Ovary (tissue), 9 donors: ENCODE measurements around the gene HIVEP3. TPM values are rescaled to one million over a fixed set of nuclear protein-coding genes. Genes with fewer than 3 reads are reported as not detected.

Source experiments
- DNase-seq, 5 donors: peaks; one replicate each; pipeline ENCODE4 v3.0.0-alpha.2; 2019 to 2020
- H3K27ac ChIP-seq, 2 donors: fragments of 200-600 bp; one replicate each; pipeline versions ENCODE4 v1.5.1 to v1.8.0; 2019 to 2022
- H3K27me3 ChIP-seq: fragments of 200-600 bp; one replicate; pipeline ENCODE4 v1.8.0; 2022
- H3K36me3 ChIP-seq: fragments of 200-600 bp; sonication (generic); one replicate; pipeline ENCODE4 v1.5.1; 2019
- H3K4me1 ChIP-seq: one replicate; pipeline ENCODE4 v1.8.1; 2013; ENCODE audit warnings: mild to moderate bottlenecking, moderate library complexity; ENCODE audit not compliant: insufficient read depth
- H3K4me3 ChIP-seq: fragments of 200-600 bp; sonication (generic); one replicate; pipeline ENCODE4 v1.5.1; 2017
- H3K9me3 ChIP-seq, 2 donors: fragments of 200-600 bp in 1 of 2; sonication (generic) in 1 of 2; one replicate each; pipeline versions ENCODE4 v1.5.1 to v1.8.1; 2013 to 2019; ENCODE audit warnings: mild to moderate bottlenecking in 1 of 2, moderate library complexity in 1 of 2
- EP300 ChIP-seq: sonication (generic); formaldehyde crosslinking; IDR thresholded peaks from one replicate; pipeline ENCODE4 v1.6.1; 2017; ENCODE audit warnings: antibody characterized with exemption
- POLR2A ChIP-seq: fragments of 450-650 bp; IDR thresholded peaks from one replicate; pipeline ENCODE4 v1.6.1; 2017; ENCODE audit warnings: antibody characterized with exemption, mild to moderate bottlenecking, moderate library complexity
- WGBS, 3 donors: extraction: QIAGEN DNeasy Blood & Tissue Kit in 1 of 3; methylation state at CpG; one replicate each; pipeline versions ENCODE4 v1.1.5 to v1.1.7; 2013 to 2017; 5-methylcytosine and 5-hydroxymethylcytosine counted together
- intact Hi-C, 4 donors: fragments of 100-400 bp; cut with DNase I; formaldehyde crosslinking; loops; one replicate each; pipeline versions ENCODE4 v1.11.0 to v1.15.1; 2022 to 2023
- polyA plus RNA-seq, 2 donors: library from polyadenylated mRNA; stranded (reverse); fragments of 200-250 nt in 1 of 2; fragments of 350-450 nt in 1 of 2; fragmentation: Illumina TruSeq in 1 of 2; extraction: RNeasy Lipid Tissue Mini Kit (QIAGEN cat#74804) in 1 of 2; gene quantifications; one replicate each; pipeline ENCODE4 v1.2.3, GENCODE V29; 2013 to 2014
- total RNA-seq, 7 donors: library from RNA; depleted of rRNA in 2 of 7; stranded (reverse); fragments of >200 nt in 2 of 7; fragmentation: NEBNext Ultra II Directional in 3 of 7; extraction: Animal tissue kit (Norgen Biotek cat#: 25700) in 3 of 7; gene quantifications; one replicate each; pipeline versions ENCODE4 v1.1.0 to v1.2.4, GENCODE V29; 2016 to 2023
- TF ChIP-seq, protein P1 (sequence below), 3 donors: fragments of 450-650 bp in 2 of 3; fragments of 200-600 bp in 1 of 3; IDR thresholded peaks; one replicate each; pipeline versions ENCODE4 v1.5.1 to v1.8.0; 2016 to 2022; ENCODE audit warnings: antibody characterized with exemption in 3 of 3, mild to moderate bottlenecking in 1 of 3
- donor health status: DM: no; HTN: no; CAD: no; lungs with moderate emphysema.
- donor health status: DM: no; HTN: no; CAD: no.
- donor health status: Bipolar disorder and iron deficiency.
- donor health status: DM: yes; HTN: yes; CAD: no.
- donor health status: DM: no; HTN: no; CAD: no.
- donor health status: DM: yes; HTN: yes; CAD: no.

The HIVEP3 gene
- total and polyA plus RNA-seq, 9 donors: 3.0 to 7.5 (median 5.2) TPM

DNA sequence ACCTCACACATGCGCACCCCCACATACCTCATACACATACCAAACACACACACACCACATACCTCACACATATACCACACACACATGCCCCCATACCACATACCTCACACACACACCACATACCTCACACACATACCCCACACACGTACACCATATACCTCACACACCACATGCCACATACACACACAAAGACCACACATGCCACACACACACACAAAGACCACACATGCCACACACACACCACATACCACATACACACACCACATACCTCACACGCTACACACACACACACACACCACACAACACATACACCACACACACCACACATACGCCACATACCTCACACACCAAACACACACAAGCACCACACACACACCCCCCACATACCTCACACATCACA, 30.0 kb downstream of the HIVEP3 start:
- H3K4me1 ChIP-seq: peaks cover 11% of the 10 kb centered on the region
- 95 to 99% (median 98%) methylated on average over 4 of the region's 4 CpGs for WGBS, 3 donors
- intact Hi-C loops: no loop called here
- H3K36me3 ChIP-seq: no peaks in the 10 kb centered on the region
- DNase-seq: no peak
- H3K27me3 ChIP-seq: no peaks in the 10 kb centered on the region
- H3K4me3 ChIP-seq: no peak overlapping the region
- no peaks in the 10 kb centered on the region for H3K9me3 ChIP-seq
- TF ChIP-seq POLR2A (no peak), EP300 (no peak)
- TF ChIP-seq, protein P1, sequence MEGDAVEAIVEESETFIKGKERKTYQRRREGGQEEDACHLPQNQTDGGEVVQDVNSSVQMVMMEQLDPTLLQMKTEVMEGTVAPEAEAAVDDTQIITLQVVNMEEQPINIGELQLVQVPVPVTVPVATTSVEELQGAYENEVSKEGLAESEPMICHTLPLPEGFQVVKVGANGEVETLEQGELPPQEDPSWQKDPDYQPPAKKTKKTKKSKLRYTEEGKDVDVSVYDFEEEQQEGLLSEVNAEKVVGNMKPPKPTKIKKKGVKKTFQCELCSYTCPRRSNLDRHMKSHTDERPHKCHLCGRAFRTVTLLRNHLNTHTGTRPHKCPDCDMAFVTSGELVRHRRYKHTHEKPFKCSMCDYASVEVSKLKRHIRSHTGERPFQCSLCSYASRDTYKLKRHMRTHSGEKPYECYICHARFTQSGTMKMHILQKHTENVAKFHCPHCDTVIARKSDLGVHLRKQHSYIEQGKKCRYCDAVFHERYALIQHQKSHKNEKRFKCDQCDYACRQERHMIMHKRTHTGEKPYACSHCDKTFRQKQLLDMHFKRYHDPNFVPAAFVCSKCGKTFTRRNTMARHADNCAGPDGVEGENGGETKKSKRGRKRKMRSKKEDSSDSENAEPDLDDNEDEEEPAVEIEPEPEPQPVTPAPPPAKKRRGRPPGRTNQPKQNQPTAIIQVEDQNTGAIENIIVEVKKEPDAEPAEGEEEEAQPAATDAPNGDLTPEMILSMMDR (IDR thresholded peaks at IDR 0.05): no peak
- no peak overlapping the region for H3K27ac ChIP-seq

DNA sequence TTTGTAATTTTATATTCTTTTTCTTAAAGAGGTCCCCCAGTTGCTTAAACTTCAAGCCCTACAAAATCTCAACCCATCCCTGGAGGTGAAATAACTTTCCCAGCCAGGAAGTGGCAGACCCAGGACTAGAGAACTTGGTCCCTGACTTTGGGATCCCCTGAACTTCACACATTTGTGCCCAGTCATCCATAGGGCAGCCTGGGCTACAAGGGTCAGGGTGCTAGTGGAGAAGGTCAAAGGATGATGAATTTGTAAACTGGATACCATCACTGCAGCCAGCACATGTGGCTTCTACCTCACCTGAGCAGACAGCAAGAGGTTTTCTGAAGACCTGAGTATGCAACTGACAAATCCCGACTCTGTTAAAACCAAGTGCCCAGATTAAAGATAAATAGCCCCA, 31.4 kb downstream of the HIVEP3 start:
- 95 to 100% (median 98%) methylated on average over 1 of the region's 1 CpG for WGBS, 3 donors
- H3K27ac ChIP-seq: no peak overlapping the region
- H3K9me3 ChIP-seq: no peaks in the 10 kb centered on the region
- H3K36me3 ChIP-seq: no peaks in the 10 kb centered on the region
- no peaks in the 10 kb centered on the region for H3K27me3 ChIP-seq
- intact Hi-C loops: no loop called here
- no peak overlapping the region for H3K4me3 ChIP-seq
- TF ChIP-seq, protein P1 (IDR thresholded peaks at IDR 0.05): no peak
- no peak for DNase-seq
- H3K4me1 ChIP-seq: peaks cover 10% of the 10 kb centered on the region

DNA sequence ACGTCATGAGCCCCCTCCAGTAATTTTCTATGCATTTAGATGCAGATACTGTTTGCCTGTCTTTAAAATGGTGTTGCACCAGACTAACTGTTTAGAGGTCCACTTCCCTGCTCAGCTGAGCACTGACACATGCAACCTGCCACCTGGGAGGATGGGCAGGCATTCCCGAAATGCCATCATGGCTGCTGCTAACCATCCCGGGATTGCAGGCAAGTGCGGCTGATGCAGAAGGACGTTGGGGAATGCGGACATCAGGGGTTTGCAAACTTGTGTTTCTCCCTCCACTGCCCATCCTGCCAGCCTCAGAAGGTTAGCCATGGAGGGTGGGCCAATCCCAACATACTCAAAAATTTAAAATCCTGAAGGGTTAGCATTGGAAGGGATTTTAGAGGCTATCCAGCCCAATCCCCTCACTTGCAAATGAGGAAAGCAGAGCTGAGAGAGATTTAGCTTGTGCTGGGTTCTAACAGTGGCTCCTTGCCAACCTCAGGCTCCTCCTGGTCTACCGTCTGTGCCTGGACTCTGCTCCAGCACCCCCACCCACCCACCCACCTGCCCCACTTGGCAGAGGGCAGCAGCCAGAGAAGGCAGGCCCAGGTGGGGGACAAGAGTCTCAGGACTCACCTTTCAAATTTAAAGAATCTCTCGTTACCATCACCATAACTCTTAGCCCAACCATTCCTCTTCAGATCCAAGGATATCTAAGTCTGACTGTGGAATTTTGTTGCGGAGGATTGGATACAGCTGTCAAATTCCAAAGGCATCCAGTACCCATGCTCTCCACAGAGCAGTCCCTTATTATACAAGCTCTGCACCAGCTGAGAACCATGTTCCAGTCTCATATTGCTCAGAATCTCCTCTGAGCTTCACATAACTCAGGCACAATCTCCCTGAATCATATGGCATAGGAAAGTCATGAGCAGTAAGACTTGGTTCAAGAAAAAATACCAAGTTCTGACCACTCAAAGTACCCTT, 34.2 kb downstream of the HIVEP3 start:
- DNase-seq: no peak
- TF ChIP-seq POLR2A (no peak), EP300 (no peak)
- TF ChIP-seq, protein P1 (IDR thresholded peaks at IDR 0.05): no peak
- peaks cover 2% of the 10 kb centered on the region for H3K4me1 ChIP-seq
- 69 to 78% (median 74%) methylated on average over 8 to 9 of the region's 9 CpGs for WGBS, 3 donors
- no peaks in the 10 kb centered on the region for H3K36me3 ChIP-seq
- H3K27ac ChIP-seq: no peak overlapping the region
- H3K27me3 ChIP-seq: no peaks in the 10 kb centered on the region
- H3K4me3 ChIP-seq: no peak overlapping the region
- no peaks in the 10 kb centered on the region for H3K9me3 ChIP-seq
- intact Hi-C loops: no loop called here

DNA sequence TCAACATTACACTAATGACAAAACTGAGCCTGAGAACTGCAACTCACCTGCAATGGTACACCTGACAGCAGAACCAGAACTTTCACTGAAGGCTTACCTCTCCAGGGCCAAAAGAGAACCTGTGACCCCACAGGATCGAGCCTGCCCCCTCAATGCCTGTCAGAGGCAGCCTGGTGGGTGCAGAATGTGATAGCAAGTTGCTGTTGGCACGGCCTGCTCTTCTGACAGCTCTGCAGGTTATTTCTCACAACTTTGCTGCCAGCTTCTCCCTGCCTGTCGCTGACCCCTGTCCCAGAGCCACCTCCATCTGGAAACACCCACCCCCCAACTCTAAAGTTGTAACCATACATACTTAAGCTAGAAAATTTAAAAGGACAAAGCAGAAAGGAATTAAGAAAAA, 35.2 kb downstream of the HIVEP3 start:
- intact Hi-C loops: no loop called here

More for the DNA sequence above, 35.2 kb downstream of the HIVEP3 start:
- no peaks in the 10 kb centered on the region for H3K27me3 ChIP-seq
- peaks cover 2% of the 10 kb centered on the region for H3K4me1 ChIP-seq
- H3K27ac ChIP-seq: no peak overlapping the region
- no peaks in the 10 kb centered on the region for H3K36me3 ChIP-seq
- H3K9me3 ChIP-seq: no peaks in the 10 kb centered on the region
- DNase-seq: no peak
- H3K4me3 ChIP-seq: no peak overlapping the region
- TF ChIP-seq, protein P1 (IDR thresholded peaks at IDR 0.05): no peak
- no peak for TF ChIP-seq POLR2A
- TF ChIP-seq EP300: no peak
- 82 to 87% (median 83%) methylated on average over 3 of the region's 3 CpGs for WGBS, 3 donors
